GM18502 (cell line): ENCODE measurements around the gene BST1.
"Not testable (repeated sequence)": the region's sequence is repeated elsewhere in the genome, so short reads cannot be mapped to it uniquely, and the experiment has no call there.

Experiments
- ATAC-seq: cut with Tn5 transposase; IDR thresholded peaks from one replicate; pipeline ENCODE4 v1.9.1; 2021; ENCODE audit warnings: mild to moderate bottlenecking; ENCODE audit not compliant: unreplicated experiment, poor library complexity

Gene BST1

DNA sequence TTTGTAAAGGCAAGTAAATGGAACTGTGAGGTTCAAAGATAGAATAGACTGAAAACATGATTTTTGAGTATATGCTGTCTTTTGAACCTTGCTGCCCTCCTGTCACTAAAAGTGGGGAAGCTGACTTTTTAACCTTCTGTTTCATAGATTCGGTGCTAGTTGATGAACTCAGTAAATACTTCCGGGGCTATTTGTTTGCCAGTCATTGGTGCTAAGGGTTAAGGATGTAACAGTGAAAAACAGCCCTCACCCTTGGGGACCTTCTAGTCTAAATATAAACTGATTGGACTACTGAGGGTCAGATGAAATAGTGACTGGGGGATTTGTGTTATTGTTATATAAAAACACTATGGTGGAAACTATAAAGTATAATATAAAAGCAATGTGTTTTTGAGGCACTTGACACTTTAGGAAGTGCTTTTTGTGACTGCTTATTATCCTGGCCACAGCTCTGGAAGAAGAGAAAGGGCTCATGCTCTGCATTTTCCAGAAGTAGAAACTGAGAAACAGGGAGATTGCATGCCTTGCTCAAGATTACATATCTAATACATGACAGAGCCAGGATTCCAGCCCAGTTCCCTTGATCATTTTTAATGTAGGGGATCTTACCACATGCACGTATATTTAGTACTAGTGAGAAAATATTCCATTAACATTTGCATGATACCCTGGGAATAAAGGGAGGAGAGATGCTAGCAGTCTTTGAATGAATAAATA is 3.9 kb downstream of the BST1 start:
- no peak for ATAC-seq

DNA sequence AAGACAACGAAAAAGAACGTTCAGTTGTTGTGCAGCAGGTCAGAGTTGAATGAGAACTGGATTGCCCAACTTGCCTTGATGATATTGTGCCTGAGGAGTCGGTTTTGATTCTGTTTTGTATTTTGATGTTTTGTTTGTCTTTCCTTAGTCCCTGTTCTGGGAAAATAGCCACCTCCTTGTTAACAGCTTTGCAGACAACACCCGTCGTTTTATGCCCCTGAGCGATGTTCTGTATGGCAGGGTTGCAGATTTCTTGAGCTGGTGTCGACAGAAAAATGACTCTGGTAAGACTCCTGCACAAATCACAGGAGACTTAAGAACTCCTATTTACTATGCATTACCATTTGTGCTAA is 4.5 kb downstream of the BST1 start:
- ATAC-seq: no peak

DNA sequence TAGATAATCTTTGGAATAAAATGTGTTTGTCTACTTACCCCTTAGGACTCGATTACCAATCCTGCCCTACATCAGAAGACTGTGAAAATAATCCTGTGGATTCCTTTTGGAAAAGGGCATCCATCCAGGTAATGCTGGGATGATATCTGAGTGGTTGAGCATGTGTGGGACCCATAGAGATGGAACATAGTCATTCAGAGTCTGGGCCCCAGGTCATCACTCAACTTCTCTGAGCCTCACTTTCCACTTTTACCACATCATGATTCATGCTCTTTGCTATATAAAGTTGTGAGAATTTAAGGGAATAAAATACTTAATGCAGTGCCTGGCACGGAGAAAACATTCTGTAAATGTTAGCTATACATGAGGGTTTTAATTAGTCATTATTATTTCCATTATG is 8.9 kb downstream of the BST1 start:
- ATAC-seq: no peak

DNA sequence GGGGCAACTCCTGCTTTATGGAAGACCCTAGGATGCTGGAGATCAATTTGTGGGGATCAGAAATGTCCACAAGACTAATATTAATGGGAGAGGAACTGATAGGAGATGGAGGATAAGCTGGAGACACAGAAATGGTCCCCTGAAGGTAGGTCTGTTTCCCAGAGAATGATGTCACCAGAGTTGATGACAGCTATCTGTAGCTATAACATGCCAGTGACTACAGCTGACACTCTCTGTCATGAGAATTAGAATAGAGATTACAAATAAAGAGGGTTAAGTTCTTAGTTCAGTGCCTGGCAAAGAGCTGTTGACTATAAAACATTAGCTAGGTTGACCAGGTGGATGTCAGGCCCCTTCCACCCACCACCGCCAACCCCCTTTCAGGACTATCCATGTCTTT is 9.3 kb downstream of the BST1 start:
- no peak for ATAC-seq

DNA sequence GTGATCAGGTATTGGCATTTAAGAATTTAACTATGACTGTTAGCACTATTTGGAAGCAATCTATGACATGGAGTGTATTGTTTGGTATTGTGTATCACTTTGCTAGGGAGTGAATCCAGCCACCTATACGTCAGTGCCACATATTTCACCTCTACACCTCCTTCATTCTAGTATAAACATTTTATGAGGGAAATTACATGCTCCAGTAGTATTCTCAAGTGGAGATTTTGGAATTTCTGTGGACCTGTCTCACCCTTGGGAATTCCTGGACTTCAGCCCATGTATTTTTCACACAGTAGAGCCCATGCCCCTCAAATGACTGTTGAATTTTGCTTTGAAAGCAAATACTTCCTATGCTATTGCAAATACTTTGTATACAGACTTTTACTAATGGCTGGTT is 11.3 kb downstream of the BST1 start:
- ATAC-seq: no peak

DNA sequence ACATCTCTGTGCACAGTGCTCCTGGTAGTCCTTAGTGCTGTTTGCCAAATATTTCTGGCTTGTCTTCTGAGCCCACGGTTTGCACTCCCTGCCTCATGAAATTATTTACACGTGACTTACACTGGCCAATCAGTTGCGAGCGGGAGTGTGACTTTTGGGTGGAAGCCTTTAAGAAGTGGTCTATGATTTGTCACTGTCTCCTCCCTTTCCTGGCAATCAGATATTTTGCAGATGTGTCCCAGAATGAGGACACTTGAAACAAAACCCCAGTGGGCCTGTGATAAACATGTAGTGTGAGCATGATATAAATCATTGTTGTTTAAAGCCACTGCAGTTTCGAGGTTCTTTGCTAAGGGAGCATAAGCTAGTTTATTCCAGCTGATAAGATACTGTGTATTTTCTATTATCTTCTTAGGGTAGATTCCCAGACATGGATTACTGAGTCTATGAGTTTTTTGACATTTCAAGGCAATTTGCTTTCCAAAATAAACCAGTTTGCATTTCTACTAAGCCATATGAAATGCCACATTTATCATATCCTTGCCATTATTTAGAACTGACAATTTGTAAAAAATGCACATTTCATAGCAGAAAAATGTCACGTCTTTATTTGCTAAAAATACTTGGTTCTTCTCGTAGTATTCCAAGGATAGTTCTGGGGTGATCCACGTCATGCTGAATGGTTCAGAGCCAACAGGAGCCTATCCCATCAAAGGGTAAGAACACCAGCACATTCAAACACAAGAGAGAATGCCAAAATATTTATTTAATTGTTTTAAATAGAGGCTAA is 12.0 kb downstream of the BST1 start:
- no peak for ATAC-seq

DNA sequence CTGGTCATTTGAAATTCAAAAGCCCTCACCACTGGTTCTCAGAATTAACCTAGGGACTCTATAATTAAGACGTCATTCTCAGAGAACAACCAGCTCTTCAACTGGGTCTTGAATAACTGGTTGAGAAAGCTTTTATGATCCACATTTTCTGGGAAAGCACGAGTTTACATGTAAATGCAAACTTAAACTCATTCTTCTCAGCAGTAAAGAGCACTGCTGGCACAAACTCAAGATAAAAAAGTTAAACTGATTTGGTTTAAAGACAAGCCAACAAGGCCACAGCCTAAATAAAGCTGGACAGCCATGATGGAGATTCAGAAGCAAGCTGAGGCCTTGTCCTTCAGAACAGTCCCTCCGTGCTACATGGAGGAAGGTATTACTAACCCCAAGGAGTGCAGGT is 13.2 kb downstream of the BST1 start:
- no peak for ATAC-seq

DNA sequence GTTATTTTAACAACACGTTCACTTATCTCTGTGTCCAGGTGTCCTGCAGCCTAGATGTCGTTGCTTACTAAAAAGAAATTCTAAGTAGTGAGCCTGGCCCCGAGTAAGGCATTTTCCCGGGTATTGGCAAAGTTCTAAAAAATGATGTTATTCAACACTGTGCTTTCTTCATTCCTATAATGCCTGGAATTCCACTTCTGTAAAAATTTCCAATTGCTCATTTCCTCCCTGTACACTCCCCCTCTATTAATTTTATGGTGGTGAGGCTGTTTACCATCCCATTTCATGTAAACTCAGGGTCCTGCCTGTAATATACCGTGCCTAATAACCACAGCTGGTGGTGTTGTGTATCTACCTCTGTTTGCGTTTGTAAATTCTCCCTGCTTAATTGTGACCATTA is 14.2 kb downstream of the BST1 start:
- no peak for ATAC-seq

DNA sequence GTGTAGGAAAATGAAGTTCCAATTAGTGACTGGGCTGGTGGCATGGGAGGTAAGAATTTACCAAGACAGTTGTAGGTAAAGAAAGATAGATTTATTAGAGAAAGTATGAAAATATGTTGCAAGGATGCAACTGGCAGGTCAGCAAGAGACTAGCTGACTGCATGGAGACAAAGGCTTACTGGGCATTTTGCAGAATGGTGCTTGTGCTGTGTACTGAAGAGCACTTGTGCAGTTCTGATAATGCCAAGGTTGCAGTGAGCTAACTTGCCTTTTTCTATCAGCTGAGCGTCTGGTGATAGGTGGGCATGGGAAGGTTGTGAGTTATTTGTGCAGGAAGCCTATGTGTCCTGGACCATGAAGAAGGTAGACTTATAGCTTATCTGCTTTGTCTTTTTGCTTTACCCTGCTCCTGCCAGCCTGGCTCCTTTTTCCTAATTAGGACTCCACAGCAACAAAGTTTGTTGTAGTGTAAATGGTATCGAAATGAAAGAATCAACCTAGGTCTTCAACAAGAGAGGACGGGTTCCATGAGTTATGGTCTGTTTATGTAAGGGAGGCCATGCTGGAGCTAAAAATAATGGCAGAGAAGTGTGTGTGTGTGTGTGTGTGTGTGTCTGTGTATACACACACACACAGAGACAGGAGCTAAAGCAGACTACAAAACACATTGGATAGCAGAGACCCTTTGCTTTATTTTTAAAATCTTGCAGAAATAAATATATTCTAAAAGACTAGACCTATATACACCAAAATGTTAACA is 15.0 kb downstream of the BST1 start:
- ATAC-seq: no peak

DNA sequence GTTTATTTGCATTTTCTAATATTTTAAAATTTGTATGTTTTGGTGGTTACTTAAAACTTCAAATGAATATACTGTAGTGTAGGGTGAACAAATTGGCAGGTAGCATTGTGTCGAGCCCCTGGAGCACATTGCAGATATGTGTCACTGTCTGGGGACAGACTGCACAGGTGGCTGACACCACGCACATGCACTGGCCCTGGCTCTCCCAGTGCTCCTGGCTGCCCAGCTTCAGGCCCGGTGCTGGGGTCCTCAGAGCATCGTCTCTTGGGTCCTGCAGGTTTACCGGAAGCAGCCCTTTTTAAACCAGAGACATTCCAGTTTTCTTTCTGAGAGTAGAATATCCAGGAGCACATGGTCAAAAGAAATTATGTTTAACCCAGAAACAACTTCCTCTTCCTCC is 15.6 kb downstream of the BST1 start:
- ATAC-seq: no peak

DNA sequence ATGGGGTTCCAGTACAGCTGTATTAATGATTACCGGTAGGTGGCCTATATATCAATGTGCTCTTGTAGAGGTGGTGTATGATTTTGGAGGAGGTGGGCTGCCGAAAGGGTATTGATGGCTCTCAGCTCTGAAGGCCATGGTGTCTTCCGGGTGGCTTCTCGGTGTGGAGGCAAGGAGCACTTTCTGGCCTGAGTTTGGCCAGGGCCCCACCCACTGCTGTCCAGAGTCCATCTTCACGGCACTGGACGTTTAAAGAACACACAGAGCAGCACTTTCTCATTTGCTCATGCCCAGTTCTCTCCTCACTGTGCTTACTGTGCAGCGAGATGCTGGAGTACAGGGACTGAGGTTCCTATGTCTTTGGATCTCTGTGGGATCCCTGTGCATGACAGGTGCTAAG is 16.1 kb downstream of the BST1 start:
- no peak for ATAC-seq

DNA sequence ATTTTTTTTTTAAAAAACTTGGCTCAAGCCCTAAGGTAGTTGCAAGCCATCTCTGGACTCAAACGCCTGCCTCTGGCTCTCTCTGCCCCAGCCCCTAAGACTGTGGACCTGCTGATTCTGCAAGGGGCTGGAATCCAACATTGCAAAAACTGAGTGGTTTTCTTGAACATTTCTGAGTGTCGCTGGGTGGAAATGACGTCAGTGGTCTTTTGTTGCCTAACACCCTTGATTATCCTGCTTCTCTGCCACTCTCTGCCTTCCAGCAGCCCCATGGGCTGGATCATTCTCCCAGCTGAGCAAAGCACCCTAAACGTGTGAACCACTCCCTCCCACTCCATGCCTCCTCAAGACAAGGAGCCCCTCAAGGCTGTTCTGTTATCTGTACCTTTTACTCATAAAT is 16.6 kb downstream of the BST1 start:
- ATAC-seq: no peak

DNA sequence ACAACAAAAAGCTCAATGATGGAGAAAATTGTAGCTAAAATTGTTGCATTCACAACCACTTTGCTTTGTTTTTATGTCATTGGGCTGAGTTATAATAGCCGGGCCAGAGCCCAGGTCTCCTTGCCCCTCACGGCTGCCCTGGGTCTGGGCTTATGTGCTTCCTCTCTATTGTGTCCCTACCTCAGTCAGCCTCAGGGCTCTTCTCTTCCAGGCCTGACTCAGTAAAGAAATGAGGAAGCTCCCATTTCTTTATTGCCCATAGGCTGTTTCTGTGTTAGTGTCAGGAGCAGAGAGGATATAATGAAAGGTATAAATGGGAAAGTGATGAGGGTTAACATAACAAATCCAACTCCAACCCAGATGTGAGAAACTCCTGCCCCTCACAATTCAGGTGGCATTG is 18.0 kb downstream of the BST1 start:
- no peak for ATAC-seq

DNA sequence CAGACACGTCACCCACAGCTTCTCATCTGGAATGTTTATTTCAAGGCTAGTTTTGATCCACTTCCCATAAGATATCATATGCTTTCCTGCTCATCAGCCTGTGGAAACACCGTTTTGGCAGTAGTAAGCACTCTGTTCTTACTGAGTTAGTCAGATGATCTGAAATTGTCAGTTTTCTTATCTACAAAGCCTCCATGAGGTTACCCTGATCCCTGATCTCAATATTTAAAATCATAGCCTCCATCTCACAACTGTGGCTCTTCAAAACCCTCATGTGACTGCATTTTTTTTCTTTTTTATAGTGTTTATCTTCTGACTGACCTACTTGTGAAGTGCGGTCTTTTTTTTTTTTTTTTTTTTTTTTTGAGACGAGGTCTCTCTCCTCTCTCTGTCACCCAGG is 22.7 kb downstream of the BST1 start:
- no peak for ATAC-seq

DNA sequence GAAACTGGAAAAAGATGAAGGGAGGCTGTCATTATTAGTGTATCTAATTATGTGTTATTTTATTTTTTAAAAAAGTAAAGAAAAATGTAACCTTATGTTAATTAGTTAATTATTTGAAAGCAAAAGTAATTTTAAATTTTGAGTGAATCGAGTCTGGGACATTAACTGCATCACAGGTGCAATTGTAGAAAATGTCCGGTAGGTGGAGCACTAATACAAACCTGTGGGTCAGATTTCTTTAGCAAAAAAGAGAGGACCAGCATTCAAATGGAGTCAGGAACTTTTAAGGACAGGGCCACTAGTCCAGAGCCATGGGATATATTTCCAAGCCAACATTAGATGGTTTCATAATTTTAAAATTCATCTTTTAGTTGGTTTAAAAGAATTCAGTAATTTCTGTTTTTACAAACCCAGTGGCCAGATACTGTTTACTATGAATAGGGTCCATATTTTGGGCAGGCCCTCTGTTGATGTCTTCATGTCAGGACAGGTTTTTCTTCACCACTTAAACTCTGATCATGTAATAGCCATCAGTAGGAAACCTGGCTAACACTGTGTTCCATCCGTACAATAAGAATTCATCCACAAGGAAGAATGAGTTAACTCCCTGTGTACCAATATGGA is 27.2 kb downstream of the BST1 start:
- peak; percentile 71 for ATAC-seq

DNA sequence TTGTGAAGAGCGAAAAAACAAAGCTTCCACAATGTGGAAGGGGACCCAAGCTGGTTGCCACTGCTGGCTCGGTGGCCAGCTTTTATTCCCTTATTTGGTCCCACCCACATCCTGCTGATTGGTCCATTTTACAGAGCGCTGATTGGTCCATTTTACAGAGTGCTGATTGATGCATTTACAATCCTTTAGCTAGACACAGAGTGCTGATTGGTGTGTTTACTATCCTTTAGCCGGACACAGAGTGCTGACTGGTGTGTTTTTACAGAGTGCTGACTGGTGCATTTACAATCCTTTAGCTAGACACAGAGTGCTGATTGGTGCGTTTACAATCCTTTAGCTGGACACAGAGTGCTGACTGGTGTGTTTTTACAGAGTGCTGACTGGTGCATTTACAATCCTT is 30.2 kb downstream of the BST1 start:
- ATAC-seq: not testable (repeated sequence)

DNA sequence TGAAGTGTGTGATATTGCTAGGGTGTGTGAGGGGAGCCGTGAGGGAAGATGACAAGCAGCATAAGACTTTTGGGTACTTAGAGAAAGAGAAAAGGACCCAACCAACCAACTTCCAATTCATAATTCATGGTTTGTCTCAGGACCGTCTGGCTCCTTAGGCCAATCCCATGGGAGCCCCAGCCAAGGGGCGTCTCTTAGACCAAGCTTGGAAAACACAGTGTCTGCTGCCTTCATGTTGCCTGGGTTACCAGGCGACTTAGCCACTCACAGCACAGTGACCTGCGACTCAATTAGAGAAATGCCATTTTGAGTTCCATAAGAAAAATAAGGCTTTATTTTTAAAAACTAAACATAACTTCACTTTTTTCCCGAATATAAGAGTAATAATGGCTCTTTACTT is 32.7 kb downstream of the BST1 start:
- ATAC-seq: no peak

DNA sequence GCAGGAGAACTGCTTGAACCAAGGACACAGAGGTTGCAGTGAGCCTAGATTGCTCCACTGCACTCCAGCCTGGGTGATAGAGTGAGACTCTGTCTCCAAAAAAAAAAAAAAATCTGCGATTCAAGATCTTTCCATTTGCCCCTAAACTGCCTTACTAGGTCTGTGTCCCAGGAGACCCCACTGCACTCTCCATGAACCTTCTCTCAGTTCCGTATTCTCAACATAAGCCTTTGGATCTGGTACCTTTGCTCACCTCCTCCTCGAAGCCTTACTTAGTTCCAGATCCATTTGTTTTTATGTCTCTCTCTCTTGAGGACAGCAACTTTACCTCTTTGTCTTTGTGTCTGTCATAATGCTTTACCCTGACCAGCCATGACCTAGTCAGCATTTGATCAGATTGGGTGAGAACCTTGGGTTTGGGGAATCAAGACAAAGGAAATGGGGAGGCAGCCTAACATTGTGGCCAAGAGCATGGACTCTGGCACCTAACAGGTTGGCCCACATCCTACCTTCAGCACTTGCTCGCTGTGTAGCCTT is 33.7 kb downstream of the BST1 start:
- ATAC-seq: no peak

DNA sequence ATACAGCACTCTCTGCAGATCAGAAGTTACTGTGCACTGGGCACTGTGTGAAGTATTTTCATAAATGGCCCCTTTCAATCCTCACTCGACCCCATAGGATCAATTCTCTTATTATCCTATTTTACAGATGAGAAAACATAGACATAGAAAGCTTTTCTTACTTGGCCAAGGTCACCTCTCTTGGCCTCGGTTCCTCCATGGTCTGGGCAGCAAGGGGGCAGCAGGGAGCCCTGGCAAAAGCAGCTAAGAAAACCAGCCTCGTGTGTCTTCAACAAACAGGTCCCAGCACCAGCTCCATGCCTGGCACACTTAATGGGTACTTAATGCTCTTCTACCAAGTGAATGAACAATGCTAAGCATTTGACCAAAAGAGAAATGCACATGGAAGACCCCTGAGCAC is 34.4 kb downstream of the BST1 start:
- ATAC-seq: no peak

DNA sequence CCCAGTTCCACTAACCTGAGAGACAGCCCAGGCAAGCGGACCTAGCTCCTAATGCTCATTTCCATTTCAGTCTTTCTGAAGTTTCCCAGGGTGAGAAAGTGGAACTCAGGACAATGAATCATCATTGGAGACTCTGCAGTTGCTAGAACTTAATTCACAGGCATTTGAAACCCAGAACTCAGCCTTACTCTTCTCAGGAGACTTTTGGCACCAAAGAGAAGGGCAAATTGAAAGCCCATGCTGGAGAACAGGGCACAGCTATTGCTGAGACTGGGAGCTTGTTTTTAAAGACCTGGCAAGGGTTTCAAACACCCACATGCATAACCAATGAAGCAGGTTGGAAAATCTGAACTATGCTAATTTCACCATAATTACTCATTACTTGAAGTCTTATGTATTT is 36.0 kb downstream of the BST1 start:
- no peak for ATAC-seq
